ENCODE results near the gene UGT1A6.

The UGT1A6 gene

GRCh38 chr2:233794128-233794658 lies 101.5 kb downstream of the UGT1A6 start:
- no peak overlapping the region for H3K4me3 ChIP-seq (ENCODE audit: low read depth, low read length)
- TF ChIP-seq CTCF (IDR thresholded peaks at IDR 0.05; ENCODE audit: borderline replicate concordance, insufficient read depth, low read depth, low read length) = no peak

GRCh38 chr2:233795735-233796171 lies 103.1 kb downstream of the UGT1A6 start:
- TF ChIP-seq CTCF (IDR thresholded peaks at IDR 0.05; ENCODE audit: borderline replicate concordance, insufficient read depth, low read depth, low read length) = no peak

GRCh38 chr2:233796254-233796653 lies 103.6 kb downstream of the UGT1A6 start:
- TF ChIP-seq CTCF (IDR thresholded peaks at IDR 0.05; ENCODE audit: borderline replicate concordance, insufficient read depth, low read depth, low read length) = no peak
- H3K4me3 ChIP-seq (ENCODE audit: low read depth, low read length) = no peak overlapping the region

More at GRCh38 chr2:233795735-233796171, 103.1 kb downstream of the UGT1A6 start:
- no peak overlapping the region for H3K4me3 ChIP-seq (ENCODE audit: low read depth, low read length)

- TF ChIP-seq CTCF (IDR thresholded peaks at IDR 0.05; ENCODE audit: borderline replicate concordance, insufficient read depth, low read depth, low read length) = no peak
- no peak overlapping the region for H3K4me3 ChIP-seq (ENCODE audit: low read depth, low read length)
These were observed 105.8 kb downstream of the UGT1A6 start for GRCh38 chr2:233798335-233799086.

GRCh38 chr2:233799087-233799665 lies 106.5 kb downstream of the UGT1A6 start:
- H3K4me3 ChIP-seq (ENCODE audit: low read depth, low read length) = no peak overlapping the region
- TF ChIP-seq CTCF (IDR thresholded peaks at IDR 0.05; ENCODE audit: borderline replicate concordance, insufficient read depth, low read depth, low read length) = no peak

GRCh38 chr2:233799716-233800115 lies 107.0 kb downstream of the UGT1A6 start:
- no peak for TF ChIP-seq CTCF (IDR thresholded peaks at IDR 0.05; ENCODE audit: borderline replicate concordance, insufficient read depth, low read depth, low read length)
- no peak overlapping the region for H3K4me3 ChIP-seq (ENCODE audit: low read depth, low read length)

GRCh38 chr2:233800208-233800607 lies 107.5 kb downstream of the UGT1A6 start:
- no peak for TF ChIP-seq CTCF (IDR thresholded peaks at IDR 0.05; ENCODE audit: borderline replicate concordance, insufficient read depth, low read depth, low read length)
- no peak overlapping the region for H3K4me3 ChIP-seq (ENCODE audit: low read depth, low read length)
